ENCODE data around the gene CATSPERB. TPM values are rescaled to one million over a fixed set of nuclear protein-coding genes. Genes with fewer than 3 reads are reported as not detected.
"Not testable (repeated sequence)": the region's sequence is repeated elsewhere in the genome, so short reads cannot be mapped to it uniquely, and the experiment has no call there.

CATSPERB gene
- total RNA-seq, 1 donor from 2014 or later = 0.97 TPM

GRCh38 chr14:91545204-91545603 is 186.7 kb downstream of the CATSPERB start:
- intact Hi-C loops (cut with DNase I) = no loop called here

DNA sequence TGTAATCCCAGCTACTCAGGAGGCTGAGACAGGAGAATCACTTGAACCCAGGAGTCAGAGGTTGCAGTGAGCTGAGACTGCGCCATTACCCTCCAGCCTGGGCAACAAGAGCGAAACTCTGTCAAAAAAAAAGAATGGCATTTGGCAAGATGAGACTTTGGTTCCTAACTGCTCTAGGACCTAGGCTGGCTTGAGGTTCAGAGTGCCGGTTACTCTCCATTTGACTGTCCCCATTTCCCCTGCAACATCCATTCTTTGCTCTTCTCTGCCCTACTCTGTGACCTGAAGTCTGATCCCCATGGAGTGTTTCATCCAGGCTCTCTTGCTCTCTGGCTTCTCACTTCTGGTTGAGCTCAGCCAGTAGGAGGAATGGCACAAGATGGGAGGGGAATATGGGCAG is 195.6 kb downstream of the CATSPERB start:
- intact Hi-C loops (cut with DNase I) = no loop called here
- DNase-seq (ENCODE audit: low spot score) = no peak

More at GRCh38 chr14:91545204-91545603, 186.7 kb downstream of the CATSPERB start:
- DNase-seq (ENCODE audit: low spot score) = no peak

DNA sequence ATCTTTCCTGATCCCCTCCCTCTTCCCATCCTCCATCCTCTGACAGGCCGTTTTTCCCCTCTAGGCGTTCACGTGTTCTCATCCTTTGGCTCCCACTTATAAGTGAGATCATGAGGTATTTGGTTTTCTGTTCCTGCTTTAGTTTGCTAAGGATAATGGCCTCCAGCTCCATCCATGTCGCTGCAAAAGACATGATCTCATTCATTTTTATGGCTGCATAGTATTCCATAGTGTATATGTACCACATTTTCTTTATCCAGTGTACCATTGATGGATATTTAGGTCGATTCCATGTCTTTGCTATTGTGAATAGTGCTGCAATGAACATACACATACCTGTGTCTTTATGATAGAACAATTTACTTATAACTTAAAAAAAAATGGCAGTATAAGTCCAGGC is 197.8 kb downstream of the CATSPERB start:
- intact Hi-C loops (cut with DNase I); DNase-seq (ENCODE audit: low spot score): not testable (repeated sequence)

- intact Hi-C loops (cut with DNase I) = no loop called here
- no peak for DNase-seq (ENCODE audit: low spot score)
Observed at GRCh38 chr14:91533623-91534022, 198.3 kb downstream of the CATSPERB start.

Other genes with a start within 250 kb of the CATSPERB start
- gene PPP4R3A, start 221.8 kb downstream of the CATSPERB start, total RNA-seq = 45.5 TPM
- 1.7 TPM for gene TC2N, start 135.4 kb upstream of the CATSPERB start, total RNA-seq
- gene FBLN5, start 215.6 kb upstream of the CATSPERB start, total RNA-seq = 31.8 TPM

Data from cardiac septum (tissue), 1 donor.